Measurements from ENCODE around the gene RPTOR.
A peak's percentile ranks its signal among the peaks of the same experiment; 100 is the strongest.

RPTOR gene

DNA sequence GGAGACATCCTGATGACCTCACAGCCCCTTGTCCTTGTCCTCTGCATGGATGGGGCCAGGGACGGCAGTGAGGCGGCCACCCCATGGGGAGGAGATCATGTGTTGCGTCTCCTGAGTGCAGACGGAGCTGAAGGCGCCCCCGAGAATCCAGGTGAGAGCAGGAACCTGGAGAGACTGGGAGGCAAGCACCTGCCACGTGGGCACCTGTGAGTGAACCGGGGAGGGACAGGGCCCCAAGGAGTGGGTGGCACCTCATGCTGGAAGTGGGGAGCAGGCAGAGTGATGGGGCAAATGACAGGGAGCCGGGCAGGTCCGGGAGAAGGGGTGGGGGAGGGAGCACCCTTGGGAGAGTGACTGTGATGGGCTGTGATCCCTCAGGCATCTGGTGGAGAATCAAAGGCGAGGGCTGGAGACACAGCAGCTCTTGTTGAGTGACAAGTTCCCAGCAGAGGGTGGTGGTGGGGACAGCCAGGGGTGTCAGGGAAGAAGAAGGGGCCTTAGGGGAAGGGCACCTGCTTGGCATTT is 272.7 kb downstream of the RPTOR start:
- Mint-ChIP-seq H3K27ac (peak overlapping the region; percentile 8), H3K27me3 (no peaks in the 10 kb centered on the region), H3K4me3 (no peak overlapping the region), H3K4me1 (ENCODE audit: low read depth) (peaks cover 52% of the 10 kb centered on the region), H3K9me3 (no peaks in the 10 kb centered on the region), H3K36me3 (ENCODE audit: low read depth) (peaks cover 65% of the 10 kb centered on the region)
- no peak for DNase-seq

DNA sequence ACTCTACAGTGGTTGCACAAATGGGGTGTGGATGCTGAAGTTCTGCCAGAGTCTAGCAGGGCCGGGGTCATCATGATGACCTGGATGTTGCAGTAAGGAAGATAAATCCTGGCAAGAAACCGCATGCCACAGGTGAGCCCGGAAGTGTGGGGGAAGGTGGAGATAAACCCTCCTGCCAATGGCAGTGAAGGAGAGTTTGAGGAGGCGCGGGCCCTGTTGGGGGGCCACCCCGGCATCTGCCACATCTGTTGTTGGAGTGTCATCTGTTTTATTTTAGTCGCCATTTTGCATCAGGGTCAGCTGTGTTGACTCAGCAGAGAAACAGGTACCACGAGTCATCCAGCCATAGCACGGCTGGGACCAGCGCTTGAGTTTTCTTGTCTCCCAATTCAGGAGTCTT is 273.2 kb downstream of the RPTOR start:
- Mint-ChIP-seq H3K36me3 (ENCODE audit: low read depth) (peaks cover 65% of the 10 kb centered on the region), H3K9me3 (no peaks in the 10 kb centered on the region), H3K4me1 (ENCODE audit: low read depth) (peaks cover 52% of the 10 kb centered on the region), H3K27me3 (no peaks in the 10 kb centered on the region), H3K27ac (peak overlapping the region; percentile 8), H3K4me3 (no peak overlapping the region)
- no peak for DNase-seq

DNA sequence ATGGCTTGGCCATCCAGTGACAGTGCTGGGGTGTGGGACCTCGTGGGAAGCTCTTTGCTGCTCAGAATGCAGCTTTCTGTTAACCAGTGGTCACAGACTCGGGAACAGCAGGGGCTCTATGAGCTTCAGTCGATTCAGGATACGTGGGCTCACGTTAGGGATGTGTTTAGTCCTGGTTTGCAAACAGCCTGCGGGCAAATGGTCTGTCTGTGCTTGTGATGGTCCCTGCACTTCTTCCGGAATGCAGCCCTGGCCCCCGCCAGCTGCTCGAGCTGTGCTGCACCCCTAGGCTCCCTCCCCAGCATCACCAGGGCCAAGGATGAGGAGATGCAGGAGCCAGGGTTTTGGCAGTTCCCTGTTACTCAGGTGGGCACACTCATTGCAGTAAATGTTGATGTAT is 274.2 kb downstream of the RPTOR start:
- Mint-ChIP-seq H3K27ac (peak overlapping the region; percentile 83), H3K27me3 (no peaks in the 10 kb centered on the region), H3K4me3 (no peak overlapping the region), H3K4me1 (ENCODE audit: low read depth) (peaks cover 49% of the 10 kb centered on the region), H3K9me3 (no peaks in the 10 kb centered on the region), H3K36me3 (ENCODE audit: low read depth) (peaks cover 68% of the 10 kb centered on the region)
- DNase-seq, result no peak

DNA sequence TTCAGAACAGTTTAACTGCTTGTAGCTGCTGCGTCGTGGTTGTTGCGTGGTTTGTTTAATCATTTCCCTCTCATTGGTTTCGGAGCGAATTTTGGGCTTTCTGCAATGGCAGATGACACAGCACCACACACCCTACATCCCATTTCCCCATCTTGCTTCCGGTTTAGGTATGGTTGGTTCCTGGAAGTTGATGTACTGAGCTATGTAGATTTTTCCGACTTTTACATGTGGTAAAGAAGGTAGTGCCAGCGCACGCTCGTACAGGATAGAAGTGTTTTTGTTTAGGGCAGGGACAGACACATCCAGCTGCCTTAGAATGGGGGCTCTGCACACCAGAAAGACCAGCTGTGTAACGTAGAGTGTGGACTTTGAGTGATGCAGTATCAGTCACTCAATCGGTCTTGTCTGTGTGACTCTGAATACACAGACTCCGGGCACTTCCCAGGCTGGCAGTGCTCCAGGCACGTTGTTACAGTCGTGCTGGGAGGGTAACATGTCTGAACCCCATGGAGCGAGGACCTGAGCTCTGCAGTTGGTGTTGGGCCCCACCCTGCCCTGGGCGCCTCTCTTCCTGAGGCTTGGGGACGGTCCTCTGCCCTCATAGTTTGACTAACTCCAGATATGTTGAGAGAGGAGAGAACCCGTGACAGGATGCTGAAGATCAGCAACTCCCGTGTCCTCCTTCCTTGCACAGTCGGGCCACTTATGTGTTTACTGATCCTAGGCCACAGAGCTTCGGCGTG is 275.0 kb downstream of the RPTOR start:
- Mint-ChIP-seq H3K4me1 (ENCODE audit: low read depth) (peaks cover 49% of the 10 kb centered on the region), H3K36me3 (ENCODE audit: low read depth) (peaks cover 66% of the 10 kb centered on the region), H3K9me3 (no peaks in the 10 kb centered on the region), H3K4me3 (no peak overlapping the region), H3K27me3 (no peaks in the 10 kb centered on the region), H3K27ac (peak overlapping the region; percentile 83)
- DNase-seq, result no peak

DNA sequence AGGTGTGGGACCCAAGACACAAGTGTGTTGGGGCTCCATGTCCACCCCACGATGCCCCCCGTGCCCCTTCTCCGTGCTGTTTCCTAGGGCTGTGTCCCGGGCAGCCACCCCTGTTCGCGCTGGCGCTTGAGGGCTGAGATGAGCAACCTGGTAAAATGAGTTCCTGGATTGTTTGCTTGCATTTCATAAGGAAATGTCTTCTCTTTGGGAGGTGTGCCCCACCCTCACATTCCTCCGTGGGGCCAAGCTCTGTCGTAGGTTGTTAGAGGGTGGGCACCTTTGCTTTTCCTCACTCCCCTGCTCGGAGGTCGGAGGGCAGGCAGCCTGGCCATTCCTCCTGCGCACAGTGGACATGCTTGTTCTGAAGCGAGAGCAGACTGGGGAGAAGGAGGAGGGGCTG is 275.7 kb downstream of the RPTOR start:
- Mint-ChIP-seq H3K27ac (peak overlapping the region; percentile 83), H3K27me3 (no peaks in the 10 kb centered on the region), H3K36me3 (ENCODE audit: low read depth) (peaks cover 61% of the 10 kb centered on the region), H3K9me3 (no peaks in the 10 kb centered on the region), H3K4me3 (no peak overlapping the region), H3K4me1 (ENCODE audit: low read depth) (peaks cover 47% of the 10 kb centered on the region)
- no peak for DNase-seq

DNA sequence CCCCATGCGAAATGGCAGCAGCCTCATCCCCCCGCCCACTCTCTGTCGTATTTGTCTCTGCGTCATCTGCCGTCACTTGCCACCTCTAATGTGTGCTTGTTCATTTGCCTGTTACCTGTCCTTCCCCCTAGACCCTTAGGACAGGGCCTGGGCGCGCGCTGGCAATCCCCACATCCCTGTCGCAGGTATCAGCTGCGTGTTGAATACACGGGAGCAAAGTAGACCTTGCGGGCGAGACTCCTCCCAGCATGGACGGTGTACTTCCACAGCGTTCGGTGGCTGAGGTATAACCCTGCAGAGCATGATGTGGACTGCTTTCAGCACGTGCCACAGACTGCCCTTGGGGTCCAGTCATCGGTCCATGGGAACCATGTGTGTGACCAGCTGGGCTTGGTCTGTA is 276.9 kb downstream of the RPTOR start:
- Mint-ChIP-seq H3K4me3 (no peak overlapping the region), H3K27me3 (no peaks in the 10 kb centered on the region), H3K9me3 (no peaks in the 10 kb centered on the region), H3K36me3 (ENCODE audit: low read depth) (peaks cover 71% of the 10 kb centered on the region), H3K27ac (peak overlapping the region; percentile 40), H3K4me1 (ENCODE audit: low read depth) (peaks cover 44% of the 10 kb centered on the region)
- no peak for DNase-seq

DNA sequence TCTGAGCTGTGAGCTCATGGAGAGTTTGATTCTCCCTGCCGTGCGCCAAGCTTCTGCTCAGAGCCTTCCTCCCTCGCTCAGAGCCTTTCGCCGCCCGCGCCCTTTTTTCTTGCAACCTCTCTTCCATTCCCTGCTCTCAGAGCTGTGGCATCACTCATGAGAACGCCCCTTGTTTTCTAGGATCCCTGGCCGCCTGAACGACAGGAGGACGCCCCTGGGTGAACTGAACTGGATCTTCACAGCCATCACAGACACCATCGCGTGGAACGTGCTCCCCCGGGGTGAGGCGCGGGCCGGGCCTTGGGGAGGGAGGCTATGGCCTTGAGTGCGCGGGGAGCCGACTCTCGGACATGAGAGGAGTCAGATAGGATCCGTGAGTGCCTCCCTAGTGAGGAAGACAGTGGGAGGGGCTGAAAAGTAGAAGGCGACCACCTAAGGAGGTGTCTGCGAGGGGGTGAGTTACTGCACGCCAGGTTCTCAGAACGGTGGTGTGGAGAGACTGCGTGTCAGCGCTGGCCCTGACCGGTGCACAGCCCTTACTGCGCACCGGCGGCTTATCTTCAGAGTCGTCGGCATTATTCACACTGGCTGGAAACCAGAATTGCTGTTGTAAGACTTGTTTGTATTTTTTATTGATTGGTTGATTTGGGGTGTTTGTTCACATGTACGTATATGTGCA is 277.5 kb downstream of the RPTOR start:
- Mint-ChIP-seq H3K27me3 (no peaks in the 10 kb centered on the region), H3K36me3 (ENCODE audit: low read depth) (peaks cover 73% of the 10 kb centered on the region), H3K4me3 (no peak overlapping the region), H3K27ac (peak overlapping the region; percentile 7), H3K9me3 (no peaks in the 10 kb centered on the region), H3K4me1 (ENCODE audit: low read depth) (peaks cover 46% of the 10 kb centered on the region)
- DNase-seq, result no peak

DNA sequence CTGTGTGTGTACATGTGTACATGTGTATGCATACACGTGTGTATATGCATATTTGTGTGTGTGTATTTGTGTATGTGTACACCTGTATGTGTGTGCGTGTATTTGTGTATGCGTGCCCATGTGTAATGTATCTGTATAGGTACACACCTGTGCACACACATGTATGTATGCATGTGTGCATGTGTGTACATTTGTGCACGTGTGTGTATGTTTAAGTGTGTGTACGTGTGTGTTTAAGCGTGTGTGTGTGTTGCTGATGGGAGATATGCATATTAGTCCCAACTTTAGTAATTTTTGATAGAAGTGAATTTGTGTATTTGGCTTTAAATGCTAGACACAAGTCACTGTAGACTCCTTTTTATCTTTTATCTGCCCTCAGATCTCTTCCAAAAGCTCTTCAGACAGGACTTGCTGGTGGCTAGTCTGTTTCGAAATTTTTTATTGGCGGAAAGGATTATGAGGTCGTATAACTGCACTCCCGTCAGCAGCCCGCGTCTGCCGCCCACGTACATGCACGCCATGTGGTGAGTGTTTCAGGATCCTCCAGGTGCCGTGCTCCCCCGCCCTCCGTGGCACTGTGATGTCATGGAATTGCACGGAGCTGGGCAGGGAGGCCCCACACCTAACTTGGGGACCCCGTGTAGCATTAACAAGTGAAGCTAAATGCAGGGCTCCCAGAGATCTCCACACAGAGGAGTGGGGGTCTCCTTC is 278.2 kb downstream of the RPTOR start:
- H3K36me3 Mint-ChIP-seq (ENCODE audit: low read depth), result peaks cover 74% of the 10 kb centered on the region

DNA sequence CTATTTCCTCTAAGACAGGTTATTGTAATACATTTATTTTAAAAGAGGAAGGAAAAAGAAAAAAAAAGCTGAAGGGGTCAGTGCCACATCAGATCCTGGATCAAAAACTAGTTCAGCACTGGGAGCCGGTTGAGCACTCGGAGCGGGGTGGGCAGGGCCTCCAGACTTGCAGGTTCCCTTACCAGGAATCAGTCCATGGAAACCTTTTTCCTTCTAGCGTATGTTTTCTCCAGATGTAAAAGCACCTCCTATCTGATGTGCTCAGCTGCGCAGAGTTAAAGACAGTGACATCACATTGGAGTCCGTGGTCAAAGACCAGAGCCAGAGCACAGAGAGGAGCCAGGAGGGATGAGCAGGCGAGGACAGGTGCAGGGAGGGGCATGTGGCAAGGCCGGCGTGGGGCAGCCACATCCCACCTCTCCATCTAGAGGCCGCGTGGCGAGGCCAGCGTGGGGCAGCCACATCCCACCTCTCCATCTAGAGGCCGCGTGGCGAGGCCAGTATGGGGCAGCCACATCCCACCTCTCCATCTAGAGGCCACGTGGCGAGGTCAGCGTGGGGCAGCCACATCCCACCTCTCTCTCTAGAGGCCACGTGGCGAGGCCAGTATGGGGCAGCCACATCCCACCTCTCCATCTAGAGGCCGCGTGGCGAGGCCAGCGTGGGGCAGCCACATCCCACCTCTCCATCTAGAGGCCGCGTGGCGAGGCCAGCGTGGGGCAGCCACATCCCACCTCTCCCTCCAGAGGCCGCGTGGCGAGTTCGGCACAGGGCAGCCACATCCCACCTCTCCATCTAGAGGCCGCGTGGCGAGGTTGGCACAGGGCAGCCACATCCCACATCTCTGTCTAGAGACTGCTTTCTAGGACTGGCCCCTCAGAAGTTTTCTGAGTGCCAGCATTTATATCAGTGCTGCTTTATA is 280.2 kb downstream of the RPTOR start:
- Mint-ChIP-seq H3K4me3 (no peak overlapping the region), H3K27me3 (no peaks in the 10 kb centered on the region), H3K27ac (no peak overlapping the region), H3K36me3 (ENCODE audit: low read depth) (peaks cover 73% of the 10 kb centered on the region), H3K9me3 (no peaks in the 10 kb centered on the region), H3K4me1 (ENCODE audit: low read depth) (peaks cover 27% of the 10 kb centered on the region)
- DNase-seq, result no peak

More for the DNA sequence above, 278.2 kb downstream of the RPTOR start:
- H3K27me3 Mint-ChIP-seq, result no peaks in the 10 kb centered on the region
- no peak for DNase-seq
- H3K27ac Mint-ChIP-seq, result peak overlapping the region; percentile 7
- H3K9me3 Mint-ChIP-seq, result no peaks in the 10 kb centered on the region
- H3K4me3 Mint-ChIP-seq, result no peak overlapping the region
- H3K4me1 Mint-ChIP-seq (ENCODE audit: low read depth), result peaks cover 41% of the 10 kb centered on the region

DNA sequence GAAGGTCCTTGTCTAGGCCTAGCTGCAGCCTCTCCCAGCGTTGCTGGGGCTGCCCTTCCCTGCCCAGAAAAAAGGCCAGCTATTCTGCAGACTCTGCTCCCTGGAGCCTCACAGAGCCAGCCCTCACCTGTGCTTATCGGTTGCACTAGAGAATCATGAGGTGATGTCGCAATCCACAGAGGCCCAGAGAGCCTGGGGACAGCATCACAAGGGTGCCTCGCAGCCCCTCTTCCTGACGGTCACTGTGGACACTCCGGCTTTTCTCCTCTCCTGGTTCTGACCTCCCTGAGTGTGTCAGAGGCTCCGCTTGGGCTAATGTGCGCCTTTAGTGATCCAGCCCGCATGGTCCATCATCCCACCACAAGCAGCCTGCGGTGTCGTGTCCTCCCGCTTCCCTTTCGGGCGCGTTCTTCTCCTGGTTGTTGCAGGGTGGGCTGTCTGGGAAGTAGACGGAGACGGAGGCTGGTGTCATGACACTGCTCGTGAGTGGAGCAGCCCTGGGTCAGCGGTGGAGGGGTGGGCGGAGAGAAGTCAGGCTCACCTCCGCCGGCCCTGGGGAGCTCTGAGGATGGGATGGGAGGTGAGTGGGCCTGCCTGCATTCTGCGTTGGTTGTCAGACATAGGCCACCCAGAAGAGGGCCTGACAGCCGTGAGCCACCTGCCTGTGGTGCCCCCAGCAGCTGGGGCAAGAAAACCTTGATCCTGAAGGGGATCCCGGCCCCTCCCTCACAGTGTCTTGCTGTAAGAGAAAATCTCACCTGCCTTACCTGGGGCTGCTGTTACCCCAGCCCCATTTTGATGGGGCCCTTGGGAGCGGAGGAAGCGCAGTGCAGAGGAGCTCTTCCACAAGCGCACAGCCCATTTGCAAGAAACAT is 281.1 kb downstream of the RPTOR start:
- peaks cover 76% of the 10 kb centered on the region for H3K36me3 Mint-ChIP-seq (ENCODE audit: low read depth)
- no peak overlapping the region for H3K4me3 Mint-ChIP-seq
- H3K27me3 Mint-ChIP-seq, result no peaks in the 10 kb centered on the region
- no peaks in the 10 kb centered on the region for H3K9me3 Mint-ChIP-seq
- no peak for DNase-seq
- H3K27ac Mint-ChIP-seq, result no peak overlapping the region
- peaks cover 25% of the 10 kb centered on the region for H3K4me1 Mint-ChIP-seq (ENCODE audit: low read depth)

DNA sequence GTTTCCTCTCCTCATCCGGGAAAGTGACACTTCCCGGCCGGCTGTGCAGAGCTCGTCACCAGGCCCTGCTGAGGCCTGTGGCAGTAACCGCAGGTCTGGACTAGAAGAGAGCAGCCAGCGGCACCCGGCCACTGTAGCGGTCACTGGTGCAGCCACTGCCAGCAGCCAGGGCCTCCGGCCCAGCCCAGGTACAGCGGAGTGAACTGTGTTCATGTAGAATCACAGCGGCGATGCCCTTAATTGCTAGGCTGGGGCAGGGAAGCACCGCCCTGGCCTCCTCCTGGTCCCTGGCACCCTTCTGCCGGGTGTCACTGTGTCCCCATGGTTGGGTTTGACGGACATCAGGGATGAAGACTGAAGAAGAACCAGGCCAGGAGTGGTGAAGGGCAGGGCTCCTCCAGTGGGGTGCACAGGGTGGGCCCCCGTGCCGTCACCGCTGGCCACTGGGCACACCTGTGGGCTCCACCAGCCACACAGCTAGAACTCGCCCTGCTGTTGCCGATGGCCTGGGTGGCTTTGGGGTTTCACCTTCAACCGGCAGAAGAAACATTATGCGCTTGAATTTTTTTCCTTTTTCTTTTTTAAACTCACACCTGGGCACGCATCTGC is 281.8 kb downstream of the RPTOR start:
- Mint-ChIP-seq H3K4me3 (no peak overlapping the region), H3K36me3 (ENCODE audit: low read depth) (peaks cover 77% of the 10 kb centered on the region), H3K27ac (peak overlapping the region; percentile 81), H3K27me3 (no peaks in the 10 kb centered on the region), H3K9me3 (no peaks in the 10 kb centered on the region), H3K4me1 (ENCODE audit: low read depth) (peaks cover 32% of the 10 kb centered on the region)
- DNase-seq, result no peak

DNA sequence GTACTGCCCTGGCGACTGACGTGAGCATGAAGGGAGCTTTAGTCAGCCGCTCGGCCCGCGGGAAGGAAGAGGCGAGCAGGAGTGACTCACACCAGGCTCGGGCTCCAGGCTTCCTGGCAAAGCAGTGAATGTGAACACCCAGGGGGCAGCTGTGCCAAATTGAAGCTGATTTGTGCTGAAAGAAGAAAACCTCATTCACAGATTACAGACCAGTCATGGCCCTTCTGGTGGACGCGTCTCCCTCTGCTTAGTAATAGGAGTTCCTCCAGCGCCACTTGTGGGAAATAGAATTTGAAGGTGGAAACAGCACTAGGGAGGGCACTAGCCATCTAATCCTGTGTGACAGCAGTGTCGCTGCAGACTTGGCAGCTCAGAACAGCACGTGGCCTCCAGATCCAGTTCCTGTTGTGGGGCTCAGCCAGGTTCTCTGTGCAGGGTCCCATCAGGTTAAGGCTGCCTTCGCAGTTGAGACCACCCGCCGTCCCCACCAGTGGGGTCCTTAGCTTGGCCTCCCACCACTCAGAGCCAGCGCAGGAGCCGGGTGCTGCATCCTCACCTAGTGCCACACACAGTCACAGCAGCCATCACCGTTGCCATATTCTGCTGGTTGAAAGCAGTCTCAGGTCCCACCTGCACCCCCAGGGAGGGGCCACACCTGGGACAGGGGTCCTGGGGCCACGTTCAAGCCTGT is 282.5 kb downstream of the RPTOR start:
- peak overlapping the region; percentile 81 for H3K27ac Mint-ChIP-seq
- DNase-seq, result no peak
- no peaks in the 10 kb centered on the region for H3K9me3 Mint-ChIP-seq
- no peak overlapping the region for H3K4me3 Mint-ChIP-seq
- no peaks in the 10 kb centered on the region for H3K27me3 Mint-ChIP-seq
- H3K4me1 Mint-ChIP-seq (ENCODE audit: low read depth), result peaks cover 39% of the 10 kb centered on the region
- peaks cover 74% of the 10 kb centered on the region for H3K36me3 Mint-ChIP-seq (ENCODE audit: low read depth)

Data from activated T-cell treated with anti-CD3 and anti-CD28 coated beads, Interleukin-2, amount 50 U/mL, for 24 hours (primary cell).